ENCODE results near the gene MYO1C.

GRCh38 chr17:1482680-1483079, 9.8 kb downstream of the MYO1C start:
- no peak for TF ChIP-seq POLR2A (IDR thresholded peaks at IDR 0.05)
- no peak for TF ChIP-seq CTCF (IDR thresholded peaks at IDR 0.05 in 4 of 5, conservative IDR thresholded peaks at IDR 0.05 in 1 of 5)

Measured in gastrocnemius medialis (tissue), 4 donors.